Panc1 (cell line): ENCODE measurements around the gene MTCH1. TPM values are rescaled to one million over a fixed set of nuclear protein-coding genes. Genes with fewer than 3 reads are reported as not detected.
A peak's percentile ranks its signal among the peaks of the same experiment; 100 is the strongest.

ENCODE experiments used
- ATAC-seq: fragments of 200-7000 bp; cut with Tn5 transposase; 2 replicates; pipeline ENCODE4 v1.9.1; 2020; ENCODE audit warnings: mild to moderate bottlenecking, moderate library complexity
- BruUV-seq: library from RNA; stranded (reverse); fragments of 400-500 nt; replicated peaks from 2 replicates; lab custom pipeline; 2021; lab: Mats Ljungman, UMichigan
- CTCF ChIA-PET: fragments of 300-600 bp; sonication (Branson Sonifier 250); formaldehyde crosslinking; loops from one replicate; lab custom pipeline; 2022; ENCODE audit warnings: antibody characterized with exemption; lab: Charles Lee
- POLR2A ChIA-PET: fragments of 300-600 bp; sonication (Branson Sonifier 250); formaldehyde crosslinking; loops from one replicate; lab custom pipeline; 2022; ENCODE audit warnings: antibody characterized with exemption; lab: Charles Lee
- DNase-seq: peaks from one replicate; pipeline ENCODE4 v3.0.0-alpha.2; 2010; ENCODE audit warnings: low read depth, low spot score
- H3K27ac ChIP-seq: 2 replicates; pipeline ENCODE4 v1.5.1; 2011; ENCODE audit warnings: mild to moderate bottlenecking, low read length, inconsistent platforms
- H3K27me3 ChIP-seq: fragments of 200-500 bp; sonication (Bioruptor generic); 2 replicates; pipeline ENCODE4 v1.6.0; 2014; ENCODE audit warnings: low read length, inconsistent platforms; ENCODE audit not compliant: control insufficient read depth, insufficient read depth
- H3K36me3 ChIP-seq: fragments of 200-500 bp; sonication (Bioruptor generic); 2 replicates; pipeline ENCODE4 v1.5.1; 2014; ENCODE audit warnings: inconsistent platforms, mild to moderate bottlenecking, low read length, moderate library complexity; ENCODE audit not compliant: control insufficient read depth, insufficient read depth
- H3K4me1 ChIP-seq: 2 replicates; pipeline ENCODE4 v1.5.1; 2011; ENCODE audit warnings: inconsistent platforms, mild to moderate bottlenecking, low read length, moderate library complexity; ENCODE audit not compliant: control insufficient read depth, insufficient read depth
- H3K4me3 ChIP-seq, 2 experiments: 2 replicates each; pipeline ENCODE4 v1.5.1; 2011 to 2012; ENCODE audit warnings: low read depth in 2 of 2, low read length in 2 of 2, mild to moderate bottlenecking in 2 of 2, inconsistent platforms in 1 of 2, moderate library complexity in 1 of 2
- H3K9me3 ChIP-seq: fragments of 200-500 bp; sonication (Bioruptor generic); 2 replicates; pipeline ENCODE4 v1.5.1; 2014; ENCODE audit warnings: low read depth, mild to moderate bottlenecking, inconsistent platforms, low read length, moderate library complexity; ENCODE audit not compliant: control insufficient read depth, insufficient read depth
- CTCF ChIP-seq: fragments of 450-650 bp; IDR thresholded peaks from 2 replicates; pipeline ENCODE4 v1.5.1; 2017; ENCODE audit warnings: mild to moderate bottlenecking
- POLR2AphosphoS5 ChIP-seq: IDR thresholded peaks from 2 replicates; pipeline ENCODE4 v1.6.1; 2012; ENCODE audit warnings: mild to moderate bottlenecking, low read depth, low read length, moderate library complexity
- REST ChIP-seq, 2 experiments: IDR thresholded peaks; 2 replicates each; pipeline ENCODE4 v1.6.1; 2011 to 2012; ENCODE audit warnings: low read depth in 2 of 2, control low read depth in 1 of 2, low read length in 1 of 2, mild to moderate bottlenecking in 1 of 2, moderate library complexity in 1 of 2; ENCODE audit not compliant: insufficient read depth in 1 of 2
- SIN3A ChIP-seq: IDR thresholded peaks from 2 replicates; pipeline ENCODE4 v1.6.1; 2012; ENCODE audit warnings: low read depth, mild to moderate bottlenecking, low read length, moderate library complexity, borderline replicate concordance; ENCODE audit not compliant: insufficient read depth
- TCF7L2 ChIP-seq: IDR thresholded peaks from 2 replicates; pipeline ENCODE4 v1.6.1; 2011; ENCODE audit warnings: mild to moderate bottlenecking, low read depth, low read length, inconsistent platforms
- in situ Hi-C: cut with HindIII; loops from 2 replicates; pipeline ENCODE4 v1.10.0; 2016; ENCODE audit warnings: low sequenced_read_pairs, low pct_unique_long_range_greater_than_20kb
- intact Hi-C: fragments of 100-400 bp; cut with micrococcal nuclease; formaldehyde crosslinking; loops from one replicate; pipeline ENCODE4 v1.10.0; 2022; ENCODE audit not compliant: unreplicated experiment
- total RNA-seq: library from RNA; stranded (reverse); gene quantifications from one replicate; pipeline ENCODE4 v1.2.1, GENCODE V29; 2021; ENCODE audit not compliant: unreplicated experiment

The MTCH1 gene
- total RNA-seq, 1 experiment from 2014 or later = 223 TPM

DNA sequence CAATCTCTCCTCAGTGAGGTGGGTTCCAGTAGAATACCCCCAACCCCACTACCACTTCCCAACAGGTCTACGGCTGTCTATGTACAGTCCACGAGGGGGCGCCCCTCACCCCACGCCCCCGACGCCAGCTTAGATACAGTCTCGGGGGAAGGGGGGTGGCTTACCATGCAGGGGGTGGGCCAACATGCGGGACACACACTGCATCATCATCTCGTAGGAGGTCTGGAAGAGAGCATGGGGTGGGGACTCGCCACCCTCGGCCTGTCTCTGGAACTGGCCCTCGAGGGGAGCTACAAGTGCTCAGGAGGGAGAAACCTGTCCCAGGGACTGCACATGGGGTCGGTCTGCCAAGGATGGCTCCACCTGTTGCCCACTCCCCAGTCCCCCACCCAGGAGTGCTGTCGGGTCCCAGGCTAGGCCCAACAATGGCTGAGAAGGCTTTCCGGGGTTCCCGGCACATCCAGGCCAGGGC, 8.5 kb downstream of the MTCH1 start:
- peaks cover 22% of the 10 kb centered on the region for H3K36me3 ChIP-seq
- no peaks in the 10 kb centered on the region for H3K27me3 ChIP-seq
- ATAC-seq = 0 out of 2 replicates have a peak, but pooled peaks have one; percentile 35
- ChIA-PET POLR2A (no interaction called here), CTCF (interaction anchor here (0.6 to 1.2 kb wide), 5 partner anchors 8 to 446 kb away, joined by 3 to 4 read pairs (median 3); partner anchors contain the start of gene MTCH1)
- H3K4me1 ChIP-seq = peaks cover 5% of the 10 kb centered on the region; the same call in 1 of the 2 replicates
- DNase-seq = no peak
- TF ChIP-seq CTCF (peak; percentile 84), POLR2AphosphoS5 (no peak)
- no TSS peak for BruUV-seq
- no peaks in the 10 kb centered on the region for H3K9me3 ChIP-seq
- intact Hi-C loops (no loop called here), in situ Hi-C loops (no loop called here)
- no peak overlapping the region for H3K27ac ChIP-seq
- H3K4me3 ChIP-seq = no peak overlapping the region

- in situ Hi-C loops = no loop called here
- TF ChIP-seq REST (IDR thresholded peaks at IDR 0.05; ENCODE audit: insufficient read depth in 1 of 2, low read depth in 2 of 2, low read length in 1 of 2) (no peak), TCF7L2 (no peak), SIN3A (no peak), POLR2AphosphoS5 (no peak), CTCF (no peak)
- H3K27ac ChIP-seq = no peak overlapping the region
- no peak overlapping the region for H3K4me3 ChIP-seq
- H3K27me3 ChIP-seq = no peaks in the 10 kb centered on the region
- intact Hi-C loops = no loop called here
- no TSS peak for BruUV-seq
- peaks cover 5% of the 10 kb centered on the region; the same call in 1 of the 2 replicates for H3K4me1 ChIP-seq
- no peaks in the 10 kb centered on the region for H3K9me3 ChIP-seq
- DNase-seq (no peak), ATAC-seq (no peak)
- H3K36me3 ChIP-seq = peaks cover 22% of the 10 kb centered on the region
- ChIA-PET CTCF (interaction anchor here (0.6 to 1.2 kb wide), 4 partner anchors 41 to 446 kb away, joined by 3 to 4 read pairs (median 3); no protein-coding TSS in a partner anchor), POLR2A (no interaction called here)
Measured at GRCh38 chr6:36976931-36977330, 9.1 kb downstream of the MTCH1 start.
